HEK293 (cell line): ENCODE data around the gene C14orf93.

Experiments used
- TF ChIP-seq, protein P1 (sequence below): fragments of 450-650 bp; formaldehyde crosslinking; IDR thresholded peaks from 2 replicates; pipeline ENCODE4 v1.5.1; 2016; ENCODE audit warnings: missing biosample characterization, missing genetic modification characterization
- TF ChIP-seq, protein P2 (sequence below): fragments of 450-650 bp; formaldehyde crosslinking; optimal IDR thresholded peaks from 2 replicates; pipeline ENCODE3; 2016; ENCODE audit warnings: missing biosample characterization, mild to moderate bottlenecking, missing genetic modification characterization
- TF ChIP-seq, protein P3 (sequence below): fragments of 450-650 bp; formaldehyde crosslinking; IDR thresholded peaks from 2 replicates; pipeline ENCODE4 v1.5.1; 2016; ENCODE audit warnings: missing biosample characterization, missing genetic modification characterization
- TF ChIP-seq, protein P4 (sequence below): fragments of 450-650 bp; formaldehyde crosslinking; IDR thresholded peaks from 2 replicates; pipeline ENCODE4 v1.5.1; 2016; ENCODE audit warnings: missing biosample characterization, missing genetic modification characterization
- TF ChIP-seq, protein P5 (sequence below): fragments of 450-650 bp; formaldehyde crosslinking; IDR thresholded peaks from 2 replicates; pipeline ENCODE4 v1.5.1; 2016; ENCODE audit warnings: missing biosample characterization, missing genetic modification characterization, low read depth

DNA sequence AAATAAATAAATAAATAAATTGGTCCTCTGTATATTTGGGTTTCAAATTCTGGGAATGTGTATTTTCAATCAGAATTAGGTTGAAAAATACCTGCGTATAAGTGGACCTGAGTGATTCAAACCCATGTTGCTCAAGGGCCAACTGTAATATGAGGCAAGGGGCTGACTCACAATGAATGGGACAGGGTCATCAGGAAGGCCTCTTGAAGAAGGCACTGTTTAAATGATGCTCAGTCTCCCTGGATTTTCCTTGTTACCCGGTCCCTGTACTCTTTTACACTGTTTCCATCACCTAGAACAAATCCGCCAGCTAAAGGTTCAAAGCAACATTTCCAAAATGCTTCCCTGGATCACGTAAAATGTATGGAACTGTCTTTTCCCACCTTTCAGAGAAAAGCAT is 21.0 kb upstream of the C14orf93 start:
- TF ChIP-seq, protein P1, sequence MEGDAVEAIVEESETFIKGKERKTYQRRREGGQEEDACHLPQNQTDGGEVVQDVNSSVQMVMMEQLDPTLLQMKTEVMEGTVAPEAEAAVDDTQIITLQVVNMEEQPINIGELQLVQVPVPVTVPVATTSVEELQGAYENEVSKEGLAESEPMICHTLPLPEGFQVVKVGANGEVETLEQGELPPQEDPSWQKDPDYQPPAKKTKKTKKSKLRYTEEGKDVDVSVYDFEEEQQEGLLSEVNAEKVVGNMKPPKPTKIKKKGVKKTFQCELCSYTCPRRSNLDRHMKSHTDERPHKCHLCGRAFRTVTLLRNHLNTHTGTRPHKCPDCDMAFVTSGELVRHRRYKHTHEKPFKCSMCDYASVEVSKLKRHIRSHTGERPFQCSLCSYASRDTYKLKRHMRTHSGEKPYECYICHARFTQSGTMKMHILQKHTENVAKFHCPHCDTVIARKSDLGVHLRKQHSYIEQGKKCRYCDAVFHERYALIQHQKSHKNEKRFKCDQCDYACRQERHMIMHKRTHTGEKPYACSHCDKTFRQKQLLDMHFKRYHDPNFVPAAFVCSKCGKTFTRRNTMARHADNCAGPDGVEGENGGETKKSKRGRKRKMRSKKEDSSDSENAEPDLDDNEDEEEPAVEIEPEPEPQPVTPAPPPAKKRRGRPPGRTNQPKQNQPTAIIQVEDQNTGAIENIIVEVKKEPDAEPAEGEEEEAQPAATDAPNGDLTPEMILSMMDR (tag by site-specific recombination), result no peak
- TF ChIP-seq, protein P2, sequence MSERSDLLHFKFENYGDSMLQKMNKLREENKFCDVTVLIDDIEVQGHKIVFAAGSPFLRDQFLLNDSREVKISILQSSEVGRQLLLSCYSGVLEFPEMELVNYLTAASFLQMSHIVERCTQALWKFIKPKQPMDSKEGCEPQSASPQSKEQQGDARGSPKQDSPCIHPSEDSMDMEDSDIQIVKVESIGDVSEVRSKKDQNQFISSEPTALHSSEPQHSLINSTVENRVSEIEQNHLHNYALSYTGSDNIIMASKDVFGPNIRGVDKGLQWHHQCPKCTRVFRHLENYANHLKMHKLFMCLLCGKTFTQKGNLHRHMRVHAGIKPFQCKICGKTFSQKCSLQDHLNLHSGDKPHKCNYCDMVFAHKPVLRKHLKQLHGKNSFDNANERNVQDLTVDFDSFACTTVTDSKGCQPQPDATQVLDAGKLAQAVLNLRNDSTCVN (tag by site-specific recombination), result no peak
- TF ChIP-seq, protein P3, sequence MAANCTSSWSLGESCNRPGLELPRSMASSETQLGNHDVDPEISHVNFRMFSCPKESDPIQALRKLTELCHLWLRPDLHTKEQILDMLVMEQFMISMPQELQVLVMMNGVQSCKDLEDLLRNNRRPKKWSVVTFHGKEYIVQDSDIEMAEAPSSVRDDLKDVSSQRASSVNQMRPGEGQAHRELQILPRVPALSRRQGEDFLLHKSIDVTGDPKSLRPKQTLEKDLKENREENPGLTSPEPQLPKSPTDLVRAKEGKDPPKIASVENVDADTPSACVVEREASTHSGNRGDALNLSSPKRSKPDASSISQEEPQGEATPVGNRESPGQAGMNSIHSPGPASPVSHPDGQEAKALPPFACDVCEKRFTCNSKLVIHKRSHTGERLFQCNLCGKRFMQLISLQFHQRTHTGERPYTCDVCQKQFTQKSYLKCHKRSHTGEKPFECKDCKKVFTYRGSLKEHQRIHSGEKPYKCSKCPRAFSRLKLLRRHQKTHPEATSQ (tag by site-specific recombination), result no peak
- TF ChIP-seq, protein P4, sequence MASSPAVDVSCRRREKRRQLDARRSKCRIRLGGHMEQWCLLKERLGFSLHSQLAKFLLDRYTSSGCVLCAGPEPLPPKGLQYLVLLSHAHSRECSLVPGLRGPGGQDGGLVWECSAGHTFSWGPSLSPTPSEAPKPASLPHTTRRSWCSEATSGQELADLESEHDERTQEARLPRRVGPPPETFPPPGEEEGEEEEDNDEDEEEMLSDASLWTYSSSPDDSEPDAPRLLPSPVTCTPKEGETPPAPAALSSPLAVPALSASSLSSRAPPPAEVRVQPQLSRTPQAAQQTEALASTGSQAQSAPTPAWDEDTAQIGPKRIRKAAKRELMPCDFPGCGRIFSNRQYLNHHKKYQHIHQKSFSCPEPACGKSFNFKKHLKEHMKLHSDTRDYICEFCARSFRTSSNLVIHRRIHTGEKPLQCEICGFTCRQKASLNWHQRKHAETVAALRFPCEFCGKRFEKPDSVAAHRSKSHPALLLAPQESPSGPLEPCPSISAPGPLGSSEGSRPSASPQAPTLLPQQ, result no peak
- TF ChIP-seq, protein P5, sequence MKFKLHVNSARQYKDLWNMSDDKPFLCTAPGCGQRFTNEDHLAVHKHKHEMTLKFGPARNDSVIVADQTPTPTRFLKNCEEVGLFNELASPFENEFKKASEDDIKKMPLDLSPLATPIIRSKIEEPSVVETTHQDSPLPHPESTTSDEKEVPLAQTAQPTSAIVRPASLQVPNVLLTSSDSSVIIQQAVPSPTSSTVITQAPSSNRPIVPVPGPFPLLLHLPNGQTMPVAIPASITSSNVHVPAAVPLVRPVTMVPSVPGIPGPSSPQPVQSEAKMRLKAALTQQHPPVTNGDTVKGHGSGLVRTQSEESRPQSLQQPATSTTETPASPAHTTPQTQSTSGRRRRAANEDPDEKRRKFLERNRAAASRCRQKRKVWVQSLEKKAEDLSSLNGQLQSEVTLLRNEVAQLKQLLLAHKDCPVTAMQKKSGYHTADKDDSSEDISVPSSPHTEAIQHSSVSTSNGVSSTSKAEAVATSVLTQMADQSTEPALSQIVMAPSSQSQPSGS (tag by site-specific recombination), result no peak
